LoVo (cell line): Measurements from ENCODE around the gene CCDC141.

Source experiments
- DNase-seq: peaks from one replicate; pipeline ENCODE4 v3.0.0-alpha.2; 2016; ENCODE audit warnings: low spot score

CCDC141 gene

GRCh38 chr2:178962805-178963433 lies 87.0 kb downstream of the CCDC141 start:
- DNase-seq = no peak

GRCh38 chr2:178962152-178962551 lies 87.8 kb downstream of the CCDC141 start:
- DNase-seq = no peak

DNA sequence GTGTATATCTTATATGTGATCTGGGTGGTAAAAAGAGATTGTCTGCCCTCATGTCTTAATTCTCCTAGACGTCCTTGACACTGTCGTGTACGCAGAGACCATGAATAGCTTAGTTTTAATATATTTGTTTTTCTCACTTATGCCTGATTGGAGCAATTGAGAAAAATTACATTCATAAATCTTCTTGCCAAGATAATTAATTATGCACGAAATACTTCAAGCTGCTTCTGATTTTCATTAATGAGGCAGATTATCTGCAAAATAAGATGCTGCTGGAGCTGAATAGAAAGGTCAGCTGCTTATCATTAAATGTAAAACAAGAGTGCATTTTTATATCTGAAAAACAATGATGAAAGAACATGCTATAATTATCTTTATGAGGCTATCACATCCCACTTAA lies 95.9 kb downstream of the CCDC141 start:
- no peak for DNase-seq

GRCh38 chr2:178951266-178952006 lies 98.5 kb downstream of the CCDC141 start:
- DNase-seq = no peak

DNA sequence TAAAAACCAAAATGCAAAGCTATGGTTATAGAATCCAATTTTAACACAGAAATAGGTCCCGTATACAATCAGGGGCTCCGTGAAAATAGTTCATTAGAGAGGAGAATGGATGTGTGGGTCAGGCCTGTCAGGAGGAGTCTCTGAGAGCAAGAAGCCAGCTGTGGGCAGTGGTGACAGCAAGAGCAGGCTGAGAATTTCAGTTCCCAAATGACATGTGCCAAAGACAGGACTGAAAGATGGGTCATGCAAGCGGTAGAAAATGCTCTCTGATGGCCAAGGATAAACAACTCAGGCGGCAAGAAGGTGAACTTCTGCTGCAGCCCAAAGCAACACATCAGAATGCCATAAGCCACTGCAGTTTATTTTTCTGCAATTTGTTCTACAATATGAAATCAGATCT lies 100.4 kb downstream of the CCDC141 start:
- DNase-seq = no peak

DNA sequence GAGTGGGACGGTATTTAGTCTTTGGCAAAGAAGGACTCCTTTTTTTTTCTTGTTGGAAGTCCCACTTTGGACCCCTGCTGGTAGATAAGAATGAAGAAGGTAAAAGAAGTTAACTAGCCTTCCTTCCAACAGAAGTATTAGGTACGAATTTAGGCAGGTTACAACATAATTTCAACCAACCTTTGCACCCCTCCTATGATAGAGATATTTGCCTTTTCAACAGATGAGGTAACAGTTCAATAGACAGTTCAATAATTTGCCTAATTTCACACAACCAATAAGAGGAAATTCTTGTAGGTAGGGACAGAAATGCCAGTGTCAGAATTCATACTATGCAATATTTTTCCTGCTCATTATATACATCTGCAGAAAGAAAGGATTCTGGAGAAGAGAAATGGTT lies 100.8 kb downstream of the CCDC141 start:
- DNase-seq = no peak

GRCh38 chr2:178947006-178947405 lies 102.9 kb downstream of the CCDC141 start:
- DNase-seq = no peak

GRCh38 chr2:178946494-178946893 lies 103.4 kb downstream of the CCDC141 start:
- DNase-seq = no peak

GRCh38 chr2:178943745-178944144 lies 106.2 kb downstream of the CCDC141 start:
- no peak for DNase-seq

DNA sequence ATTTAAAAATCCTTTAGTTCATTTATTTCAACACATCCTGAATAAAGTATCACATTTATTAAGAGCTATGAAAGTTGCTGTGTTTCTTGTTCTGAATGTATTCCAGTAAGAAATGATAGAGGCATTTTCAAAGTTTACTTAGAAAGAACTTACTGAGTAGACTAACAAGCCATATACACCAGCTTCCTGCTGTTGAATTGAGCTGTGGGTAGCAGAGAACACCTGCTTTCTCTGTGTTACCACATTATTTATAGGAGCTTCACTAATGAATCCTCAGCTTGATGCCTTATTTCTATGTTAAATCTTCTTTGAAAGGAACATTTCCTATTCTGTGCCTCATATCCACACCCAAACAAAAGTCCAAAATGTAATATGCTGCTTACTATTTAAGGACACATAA lies 115.4 kb downstream of the CCDC141 start:
- no peak for DNase-seq

- no peak for DNase-seq
Measured at GRCh38 chr2:178933493-178933892, 116.4 kb downstream of the CCDC141 start.

GRCh38 chr2:178928077-178928476 lies 121.9 kb downstream of the CCDC141 start:
- DNase-seq = no peak

DNA sequence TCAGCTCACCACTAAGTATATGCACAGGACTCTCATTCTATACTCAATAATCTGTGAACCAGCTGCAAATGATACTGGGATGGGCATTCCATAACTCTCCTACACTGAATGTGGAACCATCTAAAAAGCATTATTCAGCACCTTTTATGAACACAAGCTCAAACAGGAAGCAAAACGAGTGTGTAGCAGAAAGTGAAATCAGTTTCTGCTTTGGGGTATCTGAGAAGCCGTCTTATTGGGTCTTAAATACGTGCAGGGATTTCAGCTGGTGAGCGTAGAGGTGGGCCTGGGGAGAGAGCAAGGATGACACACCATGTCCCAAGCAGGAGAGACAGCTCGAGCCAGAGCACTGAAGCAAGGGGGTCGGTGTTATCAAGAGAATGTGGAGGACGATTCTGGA lies 122.8 kb downstream of the CCDC141 start:
- DNase-seq = no peak

DNA sequence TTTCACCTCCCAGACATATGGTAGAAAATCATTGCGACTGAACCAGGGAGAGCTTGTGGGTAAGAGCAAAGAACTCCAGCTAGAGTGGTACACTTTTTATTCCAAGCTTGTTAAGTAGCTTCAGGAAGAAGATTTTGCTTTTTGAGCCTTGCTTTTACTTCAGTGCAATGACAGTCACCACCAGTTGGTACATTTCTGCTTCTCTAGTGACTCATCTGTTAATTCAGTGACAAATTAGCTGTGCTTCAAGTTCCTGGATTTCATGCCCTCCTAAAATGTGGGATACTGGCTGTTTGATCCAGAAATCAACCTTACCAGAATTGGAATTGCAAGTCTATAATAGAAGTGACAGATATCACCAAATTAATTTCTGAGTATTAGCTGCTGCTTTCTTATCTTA lies 125.1 kb downstream of the CCDC141 start:
- no peak for DNase-seq

- DNase-seq = no peak
Measured at GRCh38 chr2:178923546-178923945, 126.4 kb downstream of the CCDC141 start.

DNA sequence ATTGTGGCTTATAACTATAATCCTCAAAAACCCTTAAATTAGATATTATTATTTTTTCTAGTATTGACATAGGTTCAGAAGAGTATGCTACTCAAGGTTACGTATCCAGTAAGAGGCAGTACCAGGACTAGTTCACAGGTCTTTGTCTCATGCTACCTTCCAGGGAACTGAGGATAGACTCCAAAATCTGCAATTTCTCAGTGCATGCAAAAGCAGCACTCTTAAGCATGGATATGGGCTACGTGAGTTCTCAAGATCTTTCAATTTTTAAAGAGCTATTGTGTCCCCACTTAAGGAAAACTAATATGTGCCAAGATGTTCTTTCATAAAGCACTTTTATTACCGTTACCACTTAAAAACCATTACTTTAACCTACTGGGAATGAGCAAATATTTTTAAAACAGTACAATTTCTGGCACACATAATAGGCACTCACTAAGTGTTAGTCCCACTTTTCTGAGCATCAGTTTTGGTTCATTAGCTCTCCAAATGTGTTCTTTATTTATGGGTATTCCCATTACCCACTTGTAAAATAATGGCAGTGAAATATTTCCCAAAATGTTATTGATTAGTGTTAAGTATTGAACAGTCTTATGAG lies 128.9 kb downstream of the CCDC141 start:
- no peak for DNase-seq

DNA sequence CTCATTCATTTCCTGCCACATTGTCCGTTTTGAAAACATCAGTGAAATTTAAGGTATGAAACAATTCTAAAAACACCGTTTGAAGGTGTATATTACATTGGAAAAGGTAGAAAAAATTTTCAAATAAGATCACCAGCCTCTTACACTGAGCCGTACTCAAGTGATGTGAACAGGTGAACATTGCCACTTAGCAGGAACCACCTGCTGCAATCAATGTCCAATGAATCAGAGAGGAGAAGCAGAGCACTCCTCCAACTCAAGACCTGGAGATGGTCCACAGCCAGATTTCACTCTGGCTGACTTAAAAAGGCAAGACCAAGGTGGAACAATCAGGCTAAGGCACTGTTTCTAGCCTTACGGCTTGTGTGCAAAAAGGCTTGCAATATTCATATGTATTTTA lies 132.4 kb downstream of the CCDC141 start:
- DNase-seq = no peak

- DNase-seq = no peak
Measured at GRCh38 chr2:178915423-178916173, 134.3 kb downstream of the CCDC141 start.

DNA sequence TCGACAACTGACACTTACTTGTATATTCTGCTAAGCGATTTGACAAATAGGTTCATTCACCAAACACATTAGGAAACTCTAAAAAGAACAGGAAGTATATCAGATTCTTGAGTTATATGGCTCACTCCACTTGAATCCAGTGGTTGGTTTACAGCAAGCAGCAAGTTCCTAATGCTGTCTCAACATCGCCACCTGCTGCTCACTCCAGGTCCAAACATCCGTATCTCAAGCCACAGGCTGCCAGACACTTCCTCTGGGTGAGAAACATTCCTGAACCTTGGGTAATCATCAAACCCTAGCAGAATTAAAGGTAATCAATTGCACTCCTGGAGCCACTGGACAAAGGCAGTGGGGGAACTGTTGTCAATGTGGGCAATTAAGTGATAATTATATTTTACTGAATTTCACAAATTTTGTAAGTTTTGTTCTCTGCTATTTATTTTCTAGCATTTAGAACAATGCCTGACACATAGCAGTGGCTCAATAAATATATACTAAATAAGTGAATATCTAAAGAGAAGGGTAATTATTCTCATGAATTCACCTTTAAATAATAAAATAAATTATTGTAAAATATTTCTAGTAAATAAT lies 135.6 kb downstream of the CCDC141 start:
- DNase-seq = peak; percentile 71

- no peak for DNase-seq
Measured at GRCh38 chr2:178913049-178913441, 136.9 kb downstream of the CCDC141 start.

DNA sequence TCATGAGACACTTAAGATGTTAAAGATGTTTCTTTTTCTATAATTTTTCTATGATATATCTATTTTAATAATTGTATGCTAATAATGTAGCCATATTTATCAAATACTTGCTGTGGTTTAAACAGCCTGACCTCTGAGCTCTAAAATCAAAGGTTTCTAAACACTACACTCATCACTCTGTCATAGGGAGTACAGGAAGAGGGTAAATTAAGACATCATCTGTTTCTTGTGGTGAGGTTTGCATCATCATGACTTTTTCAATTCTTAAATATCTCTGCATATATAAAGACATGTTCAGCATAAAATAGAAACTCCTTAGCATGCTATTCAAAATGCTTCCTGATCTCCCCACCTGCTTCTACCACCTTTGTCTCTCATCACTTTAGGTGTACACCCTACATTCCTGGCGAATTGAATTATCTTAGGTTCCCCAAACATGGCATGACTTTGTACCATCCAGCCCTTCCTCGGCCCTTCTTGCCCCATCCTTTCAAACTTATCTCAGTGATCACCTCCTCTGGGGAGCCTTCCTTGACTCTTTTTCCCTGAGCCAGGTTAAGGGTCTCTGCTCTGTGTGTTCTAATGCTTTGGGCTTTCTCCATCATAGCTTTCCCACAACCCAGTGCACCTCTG lies 137.4 kb downstream of the CCDC141 start:
- no peak for DNase-seq

DNA sequence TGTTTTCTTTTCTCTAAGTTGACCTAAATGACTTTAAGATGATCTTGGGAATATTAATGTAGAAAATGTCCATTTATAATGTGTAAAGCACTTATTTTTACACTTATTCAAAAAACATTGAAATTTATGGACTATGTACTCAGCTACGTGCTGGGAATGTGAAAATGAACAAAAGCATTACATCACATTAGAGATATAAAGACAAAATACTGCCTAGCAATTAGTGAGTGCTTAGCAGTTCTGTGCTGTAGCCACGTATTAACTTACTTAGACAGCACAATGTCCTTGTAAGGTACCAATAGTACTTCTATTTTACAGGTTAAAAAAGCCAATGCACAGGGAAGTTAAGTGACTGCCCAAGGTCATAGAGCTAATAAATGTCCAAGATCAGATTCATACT lies 138.9 kb downstream of the CCDC141 start:
- no peak for DNase-seq
